GM21423 (cell line): ENCODE data around the gene PTPRN2.
"Not testable (repeated sequence)": the region's sequence is repeated elsewhere in the genome, so short reads cannot be mapped to it uniquely, and the experiment has no call there.

Source experiments
- ATAC-seq: cut with Tn5 transposase; IDR thresholded peaks from one replicate; pipeline ENCODE4 v1.9.1; 2021; ENCODE audit warnings: mild to moderate bottlenecking, moderate library complexity; ENCODE audit not compliant: unreplicated experiment

The PTPRN2 gene

GRCh38 chr7:157996359-157997079 lies 591.1 kb downstream of the PTPRN2 start:
- no peak for ATAC-seq

GRCh38 chr7:157995815-157996214 lies 591.8 kb downstream of the PTPRN2 start:
- no peak for ATAC-seq

- ATAC-seq: no peak
Observed at GRCh38 chr7:157994319-157994718, 593.3 kb downstream of the PTPRN2 start.

- ATAC-seq: no peak
Observed at GRCh38 chr7:157993406-157994105, 594.1 kb downstream of the PTPRN2 start.

GRCh38 chr7:157992511-157993160 lies 595.0 kb downstream of the PTPRN2 start:
- ATAC-seq: no peak

GRCh38 chr7:157991761-157992160 lies 595.9 kb downstream of the PTPRN2 start:
- ATAC-seq: no peak

GRCh38 chr7:157991351-157991750 lies 596.3 kb downstream of the PTPRN2 start:
- ATAC-seq: no peak

GRCh38 chr7:157990881-157991250 lies 596.8 kb downstream of the PTPRN2 start:
- no peak for ATAC-seq

GRCh38 chr7:157990226-157990880 lies 597.3 kb downstream of the PTPRN2 start:
- ATAC-seq: no peak

GRCh38 chr7:157989589-157989988 lies 598.0 kb downstream of the PTPRN2 start:
- no peak for ATAC-seq

- ATAC-seq: no peak
Observed at GRCh38 chr7:157987906-157988305, 599.7 kb downstream of the PTPRN2 start.

GRCh38 chr7:157986051-157986450 lies 601.6 kb downstream of the PTPRN2 start:
- ATAC-seq: no peak

- ATAC-seq: no peak
Observed at GRCh38 chr7:157985636-157986035, 602.0 kb downstream of the PTPRN2 start.

- ATAC-seq: no peak
Observed at GRCh38 chr7:157984423-157985163, 603.0 kb downstream of the PTPRN2 start.

GRCh38 chr7:157983502-157984422 lies 603.9 kb downstream of the PTPRN2 start:
- ATAC-seq: no peak

- no peak for ATAC-seq
Observed at GRCh38 chr7:157981778-157982177, 605.8 kb downstream of the PTPRN2 start.

GRCh38 chr7:157980774-157981173 lies 606.8 kb downstream of the PTPRN2 start:
- ATAC-seq: no peak

- not testable (repeated sequence) for ATAC-seq
Observed at GRCh38 chr7:157980341-157980731, 607.3 kb downstream of the PTPRN2 start.

GRCh38 chr7:157979636-157980340 lies 607.8 kb downstream of the PTPRN2 start:
- no peak for ATAC-seq
